Measurements from ENCODE around the gene PUS7L.

Gene PUS7L

DNA sequence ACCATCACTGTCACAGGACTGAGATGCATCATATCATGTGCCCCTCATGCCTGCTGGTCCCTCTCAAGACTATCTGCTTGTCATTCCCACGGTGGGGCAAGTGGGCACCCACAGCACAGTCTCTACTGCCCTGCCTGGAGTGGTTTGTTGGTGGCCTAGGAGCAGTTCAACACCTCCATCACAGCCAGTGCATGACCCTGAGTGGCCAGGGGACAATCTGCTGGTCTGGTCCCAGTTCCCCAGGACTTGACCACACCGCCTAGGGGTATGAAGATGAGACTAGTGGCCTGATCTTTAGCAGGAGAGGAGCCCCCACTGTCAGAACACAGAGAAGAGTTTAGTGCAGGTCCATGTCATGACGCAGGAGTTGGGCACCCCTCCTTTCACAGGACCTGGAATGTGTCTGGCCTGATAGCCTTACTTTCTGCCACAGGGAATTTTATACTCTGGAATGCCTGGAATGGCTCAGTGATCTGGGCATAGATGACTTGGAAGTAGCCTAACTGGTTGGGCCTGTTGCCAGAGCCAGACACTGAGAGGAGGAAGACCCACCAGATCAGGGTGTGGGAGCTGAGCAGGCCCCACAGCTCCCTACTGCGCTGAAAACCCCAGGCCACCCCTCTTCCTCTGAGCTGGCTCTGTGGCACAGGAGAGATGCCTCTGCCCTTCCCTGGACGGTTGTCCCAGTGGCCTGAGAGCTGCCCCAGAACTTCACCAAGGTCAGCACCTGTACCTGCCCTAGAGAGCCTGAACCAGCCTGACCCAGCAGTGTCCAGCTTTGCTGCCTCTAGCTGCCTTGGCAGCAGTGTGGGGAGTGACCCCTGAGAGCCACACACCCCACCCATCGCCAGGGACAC lies 83.3 kb downstream of the PUS7L start:
- in situ Hi-C loops (cut with HindIII; ENCODE audit: low sequenced_read_pairs) = no loop called here
- TF ChIP-seq, protein P1, sequence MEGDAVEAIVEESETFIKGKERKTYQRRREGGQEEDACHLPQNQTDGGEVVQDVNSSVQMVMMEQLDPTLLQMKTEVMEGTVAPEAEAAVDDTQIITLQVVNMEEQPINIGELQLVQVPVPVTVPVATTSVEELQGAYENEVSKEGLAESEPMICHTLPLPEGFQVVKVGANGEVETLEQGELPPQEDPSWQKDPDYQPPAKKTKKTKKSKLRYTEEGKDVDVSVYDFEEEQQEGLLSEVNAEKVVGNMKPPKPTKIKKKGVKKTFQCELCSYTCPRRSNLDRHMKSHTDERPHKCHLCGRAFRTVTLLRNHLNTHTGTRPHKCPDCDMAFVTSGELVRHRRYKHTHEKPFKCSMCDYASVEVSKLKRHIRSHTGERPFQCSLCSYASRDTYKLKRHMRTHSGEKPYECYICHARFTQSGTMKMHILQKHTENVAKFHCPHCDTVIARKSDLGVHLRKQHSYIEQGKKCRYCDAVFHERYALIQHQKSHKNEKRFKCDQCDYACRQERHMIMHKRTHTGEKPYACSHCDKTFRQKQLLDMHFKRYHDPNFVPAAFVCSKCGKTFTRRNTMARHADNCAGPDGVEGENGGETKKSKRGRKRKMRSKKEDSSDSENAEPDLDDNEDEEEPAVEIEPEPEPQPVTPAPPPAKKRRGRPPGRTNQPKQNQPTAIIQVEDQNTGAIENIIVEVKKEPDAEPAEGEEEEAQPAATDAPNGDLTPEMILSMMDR (IDR thresholded peaks at IDR 0.05; ENCODE audit: low read depth, low read length, missing control alignments) = no peak
- no peak for DNase-seq (ENCODE audit: low read depth)
- no peak overlapping the region for H3K4me3 ChIP-seq (ENCODE audit: low read depth, low read length)

DNA sequence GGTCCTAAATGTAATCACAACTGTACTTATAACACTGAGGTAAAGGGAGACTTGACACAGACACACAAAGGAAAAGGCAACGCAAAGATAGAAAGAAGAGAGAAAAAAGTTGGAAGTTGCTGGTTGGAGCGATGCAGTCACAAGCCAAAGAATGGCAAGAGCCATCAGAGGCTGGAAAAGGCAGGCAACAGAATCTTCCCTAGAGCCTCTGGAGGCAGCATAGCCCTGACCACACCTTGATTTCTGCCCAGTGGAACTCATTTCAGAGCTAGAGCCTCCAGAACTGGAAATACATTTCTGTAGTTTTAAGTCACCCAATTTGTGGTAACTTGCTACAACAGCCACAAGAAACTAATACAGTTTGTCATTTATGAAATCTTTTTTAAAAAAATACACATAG lies 89.2 kb downstream of the PUS7L start:
- DNase-seq (ENCODE audit: low read depth) = no peak
- in situ Hi-C loops (cut with HindIII; ENCODE audit: low sequenced_read_pairs) = no loop called here
- no peak overlapping the region for H3K4me3 ChIP-seq (ENCODE audit: low read depth, low read length)
- TF ChIP-seq, protein P1 (IDR thresholded peaks at IDR 0.05; ENCODE audit: low read depth, low read length, missing control alignments) = no peak

Data from astrocyte of the cerebellum (primary cell).